H1 (cell line): ENCODE measurements around the gene ANKRD65. TPM values are rescaled to one million over a fixed set of nuclear protein-coding genes. Genes with fewer than 3 reads are reported as not detected.

Source experiments
- polyA plus RNA-seq, 7 experiments: library from polyadenylated mRNA; depleted of rRNA in 3 of 7; stranded (reverse) in 5 of 7; unstranded in 2 of 7; fragments of >200 nt in 5 of 7; fragments of 200-250 nt in 2 of 7; gene quantifications; 1 replicate in 5 of 7; 2 replicates in 1 of 7; 4 replicates in 1 of 7; pipeline versions ENCODE4 v1.2.1 to v1.2.3, GENCODE V29; 2011 to 2013; ENCODE audit warnings: missing spikeins in 2 of 7, mixed read lengths in 2 of 7
- total RNA-seq: library from RNA; stranded (reverse); fragmentation: NEBNext Ultra II Directional; extraction: Animal tissue kit (Norgen Biotek cat#: 25700); gene quantifications from 2 replicates; pipeline ENCODE4 v1.2.1, GENCODE V29; 2021

ANKRD65 gene
- total and polyA plus RNA-seq, 2 of the 8 experiments (the other 6 are each of a cell fraction or from before 2014, with no cell fraction given), result 1.8 to 2.0 TPM

Other genes starting within 250 kb of the ANKRD65 start
- 1.6 and 1.7 TPM in 2 replicates for gene TTLL10, start 247.4 kb downstream of the ANKRD65 start, total RNA-seq
- gene TTLL10, start 247.4 kb downstream of the ANKRD65 start, polyA plus RNA-seq (2011; rRNA removed), result 1.1 and 2.0 TPM in 2 replicates
- gene TNFRSF18, start 214.7 kb downstream of the ANKRD65 start, total RNA-seq, result 0.92 and 1.5 TPM in 2 replicates
- 2.5 and 2.7 TPM in 2 replicates for gene TNFRSF18, start 214.7 kb downstream of the ANKRD65 start, polyA plus RNA-seq (2011; rRNA removed)
- gene TNFRSF4, start 207.1 kb downstream of the ANKRD65 start, total RNA-seq, result not detected in 2 replicates
- gene TNFRSF4, start 207.1 kb downstream of the ANKRD65 start, polyA plus RNA-seq (2011; rRNA removed), result 0.06 TPM in 1 of 2 replicates, not detected in the other
- gene SDF4, start 189.3 kb downstream of the ANKRD65 start, total RNA-seq, result 72.2 and 75.6 TPM in 2 replicates
- 45.5 and 69.8 TPM in 2 replicates for gene SDF4, start 189.3 kb downstream of the ANKRD65 start, polyA plus RNA-seq (2011; rRNA removed)
- gene B3GALT6, start 189.0 kb downstream of the ANKRD65 start, total RNA-seq, result 18.2 and 18.4 TPM in 2 replicates
- 20.4 and 23.1 TPM in 2 replicates for gene B3GALT6, start 189.0 kb downstream of the ANKRD65 start, polyA plus RNA-seq (2011; rRNA removed)
- 3.7 and 4.9 TPM in 2 replicates for gene C1QTNF12, start 174.6 kb downstream of the ANKRD65 start, total RNA-seq
- gene C1QTNF12, start 174.6 kb downstream of the ANKRD65 start, polyA plus RNA-seq (2011; rRNA removed), result 2.1 and 4.8 TPM in 2 replicates
- gene UBE2J2, start 147.4 kb downstream of the ANKRD65 start, total RNA-seq, result 67.2 and 67.9 TPM in 2 replicates
- gene UBE2J2, start 147.4 kb downstream of the ANKRD65 start, polyA plus RNA-seq (2011; rRNA removed), result 33.6 and 47.3 TPM in 2 replicates
- 0.90 and 1.2 TPM in 2 replicates for gene SCNN1D, start 140.8 kb downstream of the ANKRD65 start, total RNA-seq
- gene SCNN1D, start 140.8 kb downstream of the ANKRD65 start, polyA plus RNA-seq (2011; rRNA removed), result 2.5 and 4.1 TPM in 2 replicates
- 26.5 and 28.3 TPM in 2 replicates for gene ACAP3, start 113.3 kb downstream of the ANKRD65 start, total RNA-seq
- 14.8 and 30.0 TPM in 2 replicates for gene ACAP3, start 113.3 kb downstream of the ANKRD65 start, polyA plus RNA-seq (2011; rRNA removed)
- 38.8 and 40.1 TPM in 2 replicates for gene PUSL1, start 112.7 kb downstream of the ANKRD65 start, total RNA-seq
- 87.4 and 108 TPM in 2 replicates for gene PUSL1, start 112.7 kb downstream of the ANKRD65 start, polyA plus RNA-seq (2011; rRNA removed)
- 113 and 116 TPM in 2 replicates for gene INTS11, start 96.6 kb downstream of the ANKRD65 start, total RNA-seq
- gene INTS11, start 96.6 kb downstream of the ANKRD65 start, polyA plus RNA-seq (2011; rRNA removed), result 243 and 324 TPM in 2 replicates
- gene CPTP, start 96.5 kb downstream of the ANKRD65 start, total RNA-seq, result 10.6 and 13.3 TPM in 2 replicates
- gene CPTP, start 96.5 kb downstream of the ANKRD65 start, polyA plus RNA-seq (2011; rRNA removed), result 8.1 and 13.4 TPM in 2 replicates
- gene TAS1R3, start 90.0 kb downstream of the ANKRD65 start, total RNA-seq, result 0.11 and 0.19 TPM in 2 replicates
- gene TAS1R3, start 90.0 kb downstream of the ANKRD65 start, polyA plus RNA-seq (2011; rRNA removed), result 0.03 and 0.16 TPM in 2 replicates
- gene DVL1, start 71.9 kb downstream of the ANKRD65 start, total RNA-seq, result 56.0 and 58.9 TPM in 2 replicates
- 39.4 and 59.8 TPM in 2 replicates for gene DVL1, start 71.9 kb downstream of the ANKRD65 start, polyA plus RNA-seq (2011; rRNA removed)
- 10.0 and 10.5 TPM in 2 replicates for gene MXRA8, start 62.7 kb downstream of the ANKRD65 start, total RNA-seq
- 17.2 and 35.4 TPM in 2 replicates for gene MXRA8, start 62.7 kb downstream of the ANKRD65 start, polyA plus RNA-seq (2011; rRNA removed)
- 194 TPM in 2 replicates for gene AURKAIP1, start 46.1 kb downstream of the ANKRD65 start, total RNA-seq
- 87.8 and 138 TPM in 2 replicates for gene AURKAIP1, start 46.1 kb downstream of the ANKRD65 start, polyA plus RNA-seq (2011; rRNA removed)
- 120 TPM in 2 replicates for gene CCNL2, start 21.9 kb downstream of the ANKRD65 start, total RNA-seq
- gene CCNL2, start 21.9 kb downstream of the ANKRD65 start, polyA plus RNA-seq (2011; rRNA removed), result 79.8 and 121 TPM in 2 replicates
- gene MRPL20, start 14.0 kb downstream of the ANKRD65 start, total RNA-seq, result 126 and 130 TPM in 2 replicates
- 138 and 151 TPM in 2 replicates for gene MRPL20, start 14.0 kb downstream of the ANKRD65 start, polyA plus RNA-seq (2011; rRNA removed)
- gene VWA1, start 14.4 kb upstream of the ANKRD65 start, total RNA-seq, result 36.6 and 42.0 TPM in 2 replicates
- 16.0 and 19.5 TPM in 2 replicates for gene VWA1, start 14.4 kb upstream of the ANKRD65 start, polyA plus RNA-seq (2011; rRNA removed)
- gene ATAD3C, start 28.4 kb upstream of the ANKRD65 start, total RNA-seq, result 1.3 and 2.0 TPM in 2 replicates
- gene ATAD3C, start 28.4 kb upstream of the ANKRD65 start, polyA plus RNA-seq (2011; rRNA removed), result 2.7 and 2.8 TPM in 2 replicates
- gene ATAD3B, start 50.5 kb upstream of the ANKRD65 start, total RNA-seq, result 63.0 and 64.4 TPM in 2 replicates
- 31.3 and 43.9 TPM in 2 replicates for gene ATAD3B, start 50.5 kb upstream of the ANKRD65 start, polyA plus RNA-seq (2011; rRNA removed)
- 63.7 and 64.7 TPM in 2 replicates for gene ATAD3A, start 90.9 kb upstream of the ANKRD65 start, total RNA-seq
- gene ATAD3A, start 90.9 kb upstream of the ANKRD65 start, polyA plus RNA-seq (2011; rRNA removed), result 28.3 and 46.7 TPM in 2 replicates
- gene TMEM240, start 119.3 kb upstream of the ANKRD65 start, total RNA-seq, result 3.6 and 6.6 TPM in 2 replicates
- 5.7 and 7.6 TPM in 2 replicates for gene TMEM240, start 119.3 kb upstream of the ANKRD65 start, polyA plus RNA-seq (2011; rRNA removed)
- gene SSU72, start 153.6 kb upstream of the ANKRD65 start, total RNA-seq, result 165 and 170 TPM in 2 replicates
- 110 and 116 TPM in 2 replicates for gene SSU72, start 153.6 kb upstream of the ANKRD65 start, polyA plus RNA-seq (2011; rRNA removed)
- 18.3 and 19.0 TPM in 2 replicates for gene FNDC10, start 178.9 kb upstream of the ANKRD65 start, total RNA-seq
- gene FNDC10, start 178.9 kb upstream of the ANKRD65 start, polyA plus RNA-seq (2011; rRNA removed), result 21.8 and 40.0 TPM in 2 replicates
- 56.5 and 60.0 TPM in 2 replicates for gene MIB2, start 194.2 kb upstream of the ANKRD65 start, total RNA-seq
- 32.5 and 71.1 TPM in 2 replicates for gene MIB2, start 194.2 kb upstream of the ANKRD65 start, polyA plus RNA-seq (2011; rRNA removed)
- gene MMP23B, start 210.9 kb upstream of the ANKRD65 start, total RNA-seq, result 14.6 and 19.1 TPM in 2 replicates
- 9.2 and 20.8 TPM in 2 replicates for gene MMP23B, start 210.9 kb upstream of the ANKRD65 start, polyA plus RNA-seq (2011; rRNA removed)
- gene CDK11B, start 237.7 kb upstream of the ANKRD65 start, total RNA-seq, result 31.3 and 31.9 TPM in 2 replicates
- 11.1 and 21.8 TPM in 2 replicates for gene CDK11B, start 237.7 kb upstream of the ANKRD65 start, polyA plus RNA-seq (2011; rRNA removed)